GM12878 (cell line): ENCODE results near the gene NEU3. TPM values are rescaled to one million over a fixed set of nuclear protein-coding genes. Genes with fewer than 3 reads are reported as not detected.

Source experiments
- ATAC-seq: fragments of 200-7000 bp; cut with Tn5 transposase; 3 replicates; pipeline ENCODE4 v1.9.1; 2020; ENCODE audit warnings: mild to moderate bottlenecking, moderate library complexity
- BruUV-seq: library from RNA; stranded (reverse); fragments of 400-500 nt; replicated peaks from 2 replicates; lab custom pipeline; 2021; lab: Mats Ljungman, UMichigan
- CTCF ChIA-PET: fragments of 300-600 bp; sonication (Branson Sonifier 250); formaldehyde crosslinking; extraction: SDS; loops from one replicate; lab custom pipeline; 2021; ENCODE audit warnings: inconsistent platforms; lab: Yijun Ruan, JAX
- POLR2A ChIA-PET: fragments of 350-600 bp; formaldehyde crosslinking; extraction: SDS; loops from one replicate; lab custom pipeline; 2021; ENCODE audit warnings: inconsistent platforms; lab: Charles Lee
- RAD21 ChIA-PET: fragments of 300-600 bp; sonication (Branson Sonifier 250); formaldehyde crosslinking; loops from one replicate; lab custom pipeline; 2023; ENCODE audit warnings: antibody characterized with exemption; ENCODE audit not compliant: unreplicated experiment; lab: Charles Lee
- SMC1A ChIA-PET: fragments of 300-600 bp; sonication (Branson Sonifier 250); formaldehyde crosslinking; loops from one replicate; lab custom pipeline; 2023; ENCODE audit not compliant: unreplicated experiment, uncharacterized antibody; lab: Charles Lee
- DNase-seq: peaks from one replicate; pipeline ENCODE4 v3.0.0-alpha.2; 2011; ENCODE audit warnings: low read depth, low spot score
- FAIRE-seq: peaks from 3 replicates; lab custom pipeline; 2011; peaks lifted over from hg19 to GRCh38; lab: Jason Lieb, UNC
- H2AFZ ChIP-seq: 2 replicates; pipeline ENCODE4 v1.6.0; 2011; ENCODE audit warnings: low read depth, low read length, control low read depth; ENCODE audit not compliant: control insufficient read depth
- H3K27ac ChIP-seq: 2 replicates; pipeline ENCODE4 v1.5.1; 2011; ENCODE audit warnings: control low read depth; ENCODE audit not compliant: control insufficient read depth, insufficient read depth
- H3K27me3 ChIP-seq, 2 experiments: replicated peaks in 1 of 2; 2 replicates each; pipeline versions ENCODE4 v1.6.0 to v1.6.1; 2011; ENCODE audit warnings: low read length in 1 of 2; ENCODE audit not compliant: control insufficient read depth in 2 of 2, insufficient read depth in 2 of 2
- H3K36me3 ChIP-seq, 2 experiments: 2 replicates each; pipeline ENCODE4 v1.5.1; 2011; ENCODE audit warnings: low read length in 1 of 2; ENCODE audit not compliant: control insufficient read depth in 2 of 2, insufficient read depth in 2 of 2
- H3K4me1 ChIP-seq: 2 replicates; pipeline ENCODE4 v1.6.1; 2011; ENCODE audit warnings: mild to moderate bottlenecking, low read length, moderate library complexity, mixed read lengths; ENCODE audit not compliant: control insufficient read depth, insufficient read depth
- H3K4me2 ChIP-seq: 2 replicates; pipeline ENCODE4 v1.6.0; 2011; ENCODE audit warnings: control low read depth; ENCODE audit not compliant: control insufficient read depth, insufficient read depth
- H3K4me3 ChIP-seq: fragments of 200-600 bp; sonication (generic); 2 replicates; pipeline ENCODE4 v1.5.1; 2016
- H3K79me2 ChIP-seq: 2 replicates; pipeline ENCODE4 v1.6.0; 2011; ENCODE audit warnings: low read length; ENCODE audit not compliant: control insufficient read depth, insufficient read depth
- H3K9ac ChIP-seq: 2 replicates; pipeline ENCODE4 v1.8.0; 2011; ENCODE audit warnings: low read length, control low read depth, mixed read lengths; ENCODE audit not compliant: control insufficient read depth, insufficient read depth
- H3K9me3 ChIP-seq: replicated peaks from 3 replicates; pipeline ENCODE4 v1.5.1; 2011; ENCODE audit warnings: mild to moderate bottlenecking, low read length; ENCODE audit not compliant: control insufficient read depth, insufficient read depth
- H4K20me1 ChIP-seq: 2 replicates; pipeline ENCODE4 v1.6.0; 2011; ENCODE audit not compliant: control insufficient read depth, insufficient read depth
- CBX3 ChIP-seq: fragments of 200-600 bp; sonication (generic); IDR thresholded peaks from 2 replicates; pipeline ENCODE4 v1.6.1; 2016; ENCODE audit warnings: low read depth, borderline replicate concordance
- CEBPZ ChIP-seq: fragments of 150-350 bp; IDR thresholded peaks from 2 replicates; pipeline ENCODE4 v1.6.1; 2016; ENCODE audit warnings: low read depth, low read length
- CHD2 ChIP-seq: IDR thresholded peaks from 2 replicates; pipeline ENCODE4 v1.6.1; 2011; ENCODE audit warnings: low read depth, low read length, improper control_type of control experiment, borderline replicate concordance
- CREB1 ChIP-seq: IDR thresholded peaks from 2 replicates; pipeline ENCODE4 v1.6.1; 2012; ENCODE audit warnings: low read depth, mild to moderate bottlenecking, inconsistent platforms
- LARP7 ChIP-seq: fragments of 450-650 bp; IDR thresholded peaks from 2 replicates; pipeline ENCODE4 v1.6.1; 2017; ENCODE audit warnings: mild to moderate bottlenecking
- MTA2 ChIP-seq: fragments of 450-650 bp; IDR thresholded peaks from 2 replicates; pipeline ENCODE4 v1.6.1; 2016; ENCODE audit warnings: low read depth, mild to moderate bottlenecking, moderate library complexity
- NFYA ChIP-seq: IDR thresholded peaks from 2 replicates; pipeline ENCODE4 v1.6.1; 2011; ENCODE audit warnings: low read depth, mild to moderate bottlenecking, low read length, improper control_type of control experiment, borderline replicate concordance
- NR2C2 ChIP-seq: IDR thresholded peaks from 2 replicates; pipeline ENCODE4 v1.6.1; 2011; ENCODE audit warnings: borderline replicate concordance, low read depth; ENCODE audit not compliant: control insufficient read depth, insufficient read length
- PBX3 ChIP-seq: IDR thresholded peaks from 2 replicates; pipeline ENCODE4 v1.6.1; 2011; ENCODE audit warnings: mild to moderate bottlenecking, low read depth, low read length, moderate library complexity; ENCODE audit not compliant: insufficient replicate concordance
- RELA ChIP-seq: fragments of 450-650 bp; IDR thresholded peaks from 2 replicates; pipeline ENCODE4 v1.8.0; 2014; ENCODE audit warnings: borderline replicate concordance; ENCODE audit not compliant: partially characterized antibody
- SMC3 ChIP-seq: IDR thresholded peaks from 2 replicates; pipeline ENCODE4 v1.6.1; 2011; ENCODE audit warnings: low read length, improper control_type of control experiment, borderline replicate concordance
- SPI1 ChIP-seq: IDR thresholded peaks from 2 replicates; pipeline ENCODE4 v1.6.1; 2011; ENCODE audit warnings: low read depth, mild to moderate bottlenecking, low read length, moderate library complexity, borderline replicate concordance; ENCODE audit not compliant: insufficient read depth
- SUZ12 ChIP-seq: fragments of 200-600 bp; sonication (generic); IDR thresholded peaks from one replicate; pipeline ENCODE4 v1.6.1; 2018; ENCODE audit warnings: antibody characterized with exemption, mild to moderate bottlenecking; ENCODE audit not compliant: unreplicated experiment
- WGBS: methylation state at CpG from one replicate; pipeline ENCODE4 v1.1.6; 2016; ENCODE audit warnings: low lambda C conversion rate; ENCODE audit not compliant: insufficient replicate concordance, insufficient coverage; ENCODE audit errors: missing lambda C conversion rate; 5-methylcytosine and 5-hydroxymethylcytosine counted together
- in situ Hi-C: fragments of 300-500 bp; cut with MboI; formaldehyde crosslinking; loops from 9 replicates; pipeline ENCODE4 v1.14.3; 2018; ENCODE audit warnings: mixed read lengths
- intact Hi-C: fragments of 100-400 bp; cut with micrococcal nuclease; formaldehyde crosslinking; loops from one replicate; pipeline ENCODE4 v1.14.2; 2022; ENCODE audit not compliant: unreplicated experiment
- polyA plus RNA-seq, 11 experiments: library from polyadenylated mRNA; depleted of rRNA in 4 of 11; unstranded in 6 of 11; stranded (reverse) in 5 of 11; fragments of >200 nt; fragmentation: Nextera tagmentation in 4 of 11; fragmentation: Illumina TruSeq in 1 of 11; extraction: Ambion mirVana in 4 of 11; extraction: Trizol in 1 of 11; gene quantifications; 1 replicate in 1 of 11; 2 replicates in 10 of 11; pipeline versions ENCODE4 v1.2.1 to v1.2.3, GENCODE V29; 2011 to 2016; ENCODE audit warnings: inconsistent platforms in 2 of 11, missing spikeins in 2 of 11, low read depth in 1 of 11
- total RNA-seq, 4 experiments: library from RNA; depleted of rRNA in 3 of 4; stranded (reverse); fragments of >200 nt in 3 of 4; fragmentation: Illumina TruSeq in 1 of 4; extraction: Trizol in 1 of 4; gene quantifications; 2 replicates each; pipeline versions ENCODE4 v1.2.1 to v1.2.3, GENCODE V29; 2013 to 2021
- TF ChIP-seq, protein P1 (sequence below): fragments of 450-650 bp; IDR thresholded peaks from 2 replicates; pipeline ENCODE4 v1.6.1; 2018; ENCODE audit warnings: borderline replicate concordance, mild to moderate bottlenecking; ENCODE audit not compliant: partially characterized antibody

The NEU3 gene
- total and polyA plus RNA-seq, 10 of the 15 experiments (the other 5 are each of a cell fraction or from before 2014, with no cell fraction given): 2.5 to 20.3 (median 13.4) TPM

GRCh38 chr11:74980634-74981033 lies 8.1 kb upstream of the NEU3 start:
- peak; percentile 41 for FAIRE-seq
- WGBS: 83% methylated on average over 2 of the region's 2 CpGs
- in situ Hi-C loops: no loop called here
- no peak for TF ChIP-seq PBX3
- TF ChIP-seq, protein P1, sequence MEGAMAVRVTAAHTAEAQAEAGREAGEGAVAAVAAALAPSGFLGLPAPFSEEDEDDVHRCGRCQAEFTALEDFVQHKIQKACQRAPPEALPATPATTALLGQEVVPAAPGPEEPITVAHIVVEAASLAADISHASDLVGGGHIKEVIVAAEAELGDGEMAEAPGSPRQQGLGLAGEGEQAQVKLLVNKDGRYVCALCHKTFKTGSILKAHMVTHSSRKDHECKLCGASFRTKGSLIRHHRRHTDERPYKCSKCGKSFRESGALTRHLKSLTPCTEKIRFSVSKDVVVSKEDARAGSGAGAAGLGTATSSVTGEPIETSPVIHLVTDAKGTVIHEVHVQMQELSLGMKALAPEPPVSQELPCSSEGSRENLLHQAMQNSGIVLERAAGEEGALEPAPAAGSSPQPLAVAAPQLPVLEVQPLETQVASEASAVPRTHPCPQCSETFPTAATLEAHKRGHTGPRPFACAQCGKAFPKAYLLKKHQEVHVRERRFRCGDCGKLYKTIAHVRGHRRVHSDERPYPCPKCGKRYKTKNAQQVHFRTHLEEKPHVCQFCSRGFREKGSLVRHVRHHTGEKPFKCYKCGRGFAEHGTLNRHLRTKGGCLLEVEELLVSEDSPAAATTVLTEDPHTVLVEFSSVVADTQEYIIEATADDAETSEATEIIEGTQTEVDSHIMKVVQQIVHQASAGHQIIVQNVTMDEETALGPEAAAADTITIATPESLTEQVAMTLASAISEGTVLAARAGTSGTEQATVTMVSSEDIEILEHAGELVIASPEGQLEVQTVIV: no peak
- TF ChIP-seq CHD2: no peak
- TF ChIP-seq LARP7: no peak
- no peak for TF ChIP-seq NFYA
- TF ChIP-seq MTA2: no peak
- TF ChIP-seq CREB1: no peak
- TF ChIP-seq CEBPZ: no peak
- no peak for TF ChIP-seq CBX3
- no peak for TF ChIP-seq SUZ12
- TF ChIP-seq NR2C2: no peak
- no peak for TF ChIP-seq SPI1
- no peak for TF ChIP-seq RELA
- no peak for TF ChIP-seq SMC3

More at GRCh38 chr11:74980634-74981033, 8.1 kb upstream of the NEU3 start:
- ChIA-PET POLR2A (no interaction called here), CTCF (no interaction called here), SMC1A (interaction anchor here (1.7 kb wide), 1 partner anchor 9 kb away, joined by 4 read pairs; no protein-coding TSS in a partner anchor), RAD21 (no interaction called here)
- ATAC-seq: no peak
- no peaks in the 10 kb centered on the region for H3K9me3 ChIP-seq
- no peaks in the 10 kb centered on the region for H3K27me3 ChIP-seq
- BruUV-seq: no TSS peak
- no peak overlapping the region for H3K9ac ChIP-seq
- intact Hi-C loops: no loop called here
- no peaks in the 10 kb centered on the region for H4K20me1 ChIP-seq
- H2AFZ ChIP-seq: no peak overlapping the region
- no peak overlapping the region for H3K4me2 ChIP-seq
- H3K36me3 ChIP-seq: peaks cover 2 to 23% of the 10 kb centered on the region in 2 experiments
- H3K4me3 ChIP-seq: no peak overlapping the region
- H3K4me1 ChIP-seq: no peaks in the 10 kb centered on the region
- H3K79me2 ChIP-seq: no peaks in the 10 kb centered on the region
- DNase-seq: no peak
- no peak overlapping the region for H3K27ac ChIP-seq
